HepG2 (cell line): ENCODE results near the gene ERBB4.

Experiments
- ARNT ChIP-seq: fragments of 450-650 bp; IDR thresholded peaks from 2 replicates; pipeline ENCODE4 v1.6.1; 2017
- ATF1 ChIP-seq: IDR thresholded peaks from 2 replicates; pipeline ENCODE4 v1.6.1; 2016; ENCODE audit warnings: mild to moderate bottlenecking, control low read depth
- ATF7 ChIP-seq, 2 experiments: fragments of 450-650 bp in 1 of 2; sonication (generic) in 1 of 2; formaldehyde crosslinking in 1 of 2; IDR thresholded peaks; 2 replicates each; pipeline versions ENCODE4 v1.4.0 to v1.6.1; 2016 to 2020; ENCODE audit warnings: antibody characterized with exemption in 1 of 2, mild to moderate bottlenecking in 1 of 2, missing genetic modification reagents in 1 of 2
- CTCF ChIP-seq: sonication (generic); formaldehyde crosslinking; IDR thresholded peaks from 2 replicates; pipeline ENCODE4 v1.5.0; 2020; ENCODE audit warnings: mild to moderate bottlenecking, missing genetic modification reagents, moderate library complexity
- DPF2 ChIP-seq: sonication (generic); formaldehyde crosslinking; IDR thresholded peaks from 2 replicates; pipeline ENCODE4 v1.4.0; 2020; ENCODE audit warnings: mild to moderate bottlenecking, low read depth, missing genetic modification reagents, borderline replicate concordance
- NR2C2 ChIP-seq: sonication (generic); formaldehyde crosslinking; IDR thresholded peaks from 2 replicates; pipeline ENCODE4 v1.4.0; 2020; ENCODE audit warnings: missing genetic modification reagents, mild to moderate bottlenecking, moderate library complexity, borderline replicate concordance
- RFXANK ChIP-seq: IDR thresholded peaks from 2 replicates; pipeline ENCODE4 v1.6.1; 2016

GRCh38 chr2:211996857-211997256 lies 541.7 kb downstream of the ERBB4 start:
- TF ChIP-seq ATF7 (IDR thresholded peaks at IDR 0.05) (no peak), ATF7 (CRISPR knock-in tag; IDR thresholded peaks at IDR 0.05) (no peak), DPF2 (CRISPR knock-in tag) (no peak), RFXANK (CRISPR knock-in tag) (no peak), NR2C2 (CRISPR knock-in tag) (no peak), ARNT (no peak), ATF1 (CRISPR knock-in tag) (no peak), CTCF (no peak)
